Measurements from ENCODE around the gene SLC25A47.

SLC25A47 gene

DNA sequence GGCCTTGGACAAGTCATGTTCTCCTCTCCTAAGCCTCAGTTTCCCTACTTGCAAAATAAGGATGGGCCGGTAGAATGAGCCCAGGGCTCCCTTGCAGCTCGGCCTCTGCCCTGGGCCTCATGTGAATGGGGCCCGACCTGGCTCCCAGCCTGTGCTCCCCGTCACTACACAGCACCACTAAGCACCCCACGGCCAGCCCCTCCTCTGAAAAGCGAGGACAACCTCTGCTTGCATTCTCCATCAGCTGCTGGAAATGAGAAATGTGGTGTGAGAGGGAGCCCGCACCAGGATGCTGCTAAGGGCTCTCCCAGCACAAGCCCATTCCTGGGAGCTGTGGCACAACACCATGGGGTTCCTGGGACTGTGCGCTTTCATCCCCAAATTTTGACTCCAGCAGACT is 10.2 kb downstream of the SLC25A47 start:
- in situ Hi-C loops (cut with MboI; ENCODE audit: low pct_unique_long_range_greater_than_20kb, low sequenced_read_pairs, unreplicated experiment): no loop called here
- TF ChIP-seq, protein P1, sequence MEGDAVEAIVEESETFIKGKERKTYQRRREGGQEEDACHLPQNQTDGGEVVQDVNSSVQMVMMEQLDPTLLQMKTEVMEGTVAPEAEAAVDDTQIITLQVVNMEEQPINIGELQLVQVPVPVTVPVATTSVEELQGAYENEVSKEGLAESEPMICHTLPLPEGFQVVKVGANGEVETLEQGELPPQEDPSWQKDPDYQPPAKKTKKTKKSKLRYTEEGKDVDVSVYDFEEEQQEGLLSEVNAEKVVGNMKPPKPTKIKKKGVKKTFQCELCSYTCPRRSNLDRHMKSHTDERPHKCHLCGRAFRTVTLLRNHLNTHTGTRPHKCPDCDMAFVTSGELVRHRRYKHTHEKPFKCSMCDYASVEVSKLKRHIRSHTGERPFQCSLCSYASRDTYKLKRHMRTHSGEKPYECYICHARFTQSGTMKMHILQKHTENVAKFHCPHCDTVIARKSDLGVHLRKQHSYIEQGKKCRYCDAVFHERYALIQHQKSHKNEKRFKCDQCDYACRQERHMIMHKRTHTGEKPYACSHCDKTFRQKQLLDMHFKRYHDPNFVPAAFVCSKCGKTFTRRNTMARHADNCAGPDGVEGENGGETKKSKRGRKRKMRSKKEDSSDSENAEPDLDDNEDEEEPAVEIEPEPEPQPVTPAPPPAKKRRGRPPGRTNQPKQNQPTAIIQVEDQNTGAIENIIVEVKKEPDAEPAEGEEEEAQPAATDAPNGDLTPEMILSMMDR (IDR thresholded peaks at IDR 0.05; ENCODE audit: extremely low read depth, insufficient read depth, missing control alignments): no peak
- DNase-seq (ENCODE audit: low spot score): no peak

DNA sequence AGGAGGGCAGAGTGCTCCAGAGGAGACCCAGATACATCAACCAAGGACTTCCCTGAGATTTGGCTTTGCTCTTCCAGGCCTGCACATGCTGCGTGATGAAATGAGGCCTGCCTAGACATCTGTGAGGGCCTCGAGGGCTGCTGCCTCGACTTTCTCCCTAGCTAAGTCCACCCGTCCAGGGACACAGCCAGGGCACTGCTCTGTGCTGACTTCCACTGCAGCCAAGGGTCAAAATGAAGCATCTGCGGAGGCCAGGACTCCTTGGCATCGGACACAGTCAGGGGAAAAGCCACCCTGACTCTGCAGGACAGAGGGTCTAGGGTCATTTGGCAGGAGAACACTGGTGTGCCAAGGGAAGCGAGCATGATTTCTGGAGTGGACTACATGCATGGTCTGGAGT is 10.7 kb downstream of the SLC25A47 start:
- no peak for DNase-seq (ENCODE audit: low spot score)
- TF ChIP-seq, protein P1 (IDR thresholded peaks at IDR 0.05; ENCODE audit: extremely low read depth, insufficient read depth, missing control alignments): no peak
- in situ Hi-C loops (cut with MboI; ENCODE audit: low pct_unique_long_range_greater_than_20kb, low sequenced_read_pairs, unreplicated experiment): no loop called here

DNA sequence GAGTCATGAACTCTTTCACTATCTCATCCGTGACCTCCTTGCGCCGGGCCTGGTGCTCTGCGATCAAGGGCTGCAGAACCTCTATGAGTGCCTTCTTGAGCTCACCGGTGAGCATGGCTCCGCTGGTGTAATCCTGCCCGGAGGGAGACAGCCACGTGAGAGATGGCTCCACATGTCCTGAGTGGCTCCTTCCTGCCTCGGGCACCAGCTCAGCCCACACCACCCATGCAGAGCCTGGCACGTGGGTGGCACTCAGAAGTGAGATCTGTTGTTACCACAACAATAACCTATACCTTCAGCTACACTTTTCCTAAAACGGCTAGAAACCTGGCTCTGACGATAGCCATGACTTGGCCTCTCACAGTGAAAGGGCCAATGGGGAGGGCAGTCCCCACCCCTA is 11.8 kb downstream of the SLC25A47 start:
- in situ Hi-C loops (cut with MboI; ENCODE audit: low pct_unique_long_range_greater_than_20kb, low sequenced_read_pairs, unreplicated experiment): no loop called here
- no peak for DNase-seq (ENCODE audit: low spot score)
- TF ChIP-seq, protein P1 (IDR thresholded peaks at IDR 0.05; ENCODE audit: extremely low read depth, insufficient read depth, missing control alignments): no peak

DNA sequence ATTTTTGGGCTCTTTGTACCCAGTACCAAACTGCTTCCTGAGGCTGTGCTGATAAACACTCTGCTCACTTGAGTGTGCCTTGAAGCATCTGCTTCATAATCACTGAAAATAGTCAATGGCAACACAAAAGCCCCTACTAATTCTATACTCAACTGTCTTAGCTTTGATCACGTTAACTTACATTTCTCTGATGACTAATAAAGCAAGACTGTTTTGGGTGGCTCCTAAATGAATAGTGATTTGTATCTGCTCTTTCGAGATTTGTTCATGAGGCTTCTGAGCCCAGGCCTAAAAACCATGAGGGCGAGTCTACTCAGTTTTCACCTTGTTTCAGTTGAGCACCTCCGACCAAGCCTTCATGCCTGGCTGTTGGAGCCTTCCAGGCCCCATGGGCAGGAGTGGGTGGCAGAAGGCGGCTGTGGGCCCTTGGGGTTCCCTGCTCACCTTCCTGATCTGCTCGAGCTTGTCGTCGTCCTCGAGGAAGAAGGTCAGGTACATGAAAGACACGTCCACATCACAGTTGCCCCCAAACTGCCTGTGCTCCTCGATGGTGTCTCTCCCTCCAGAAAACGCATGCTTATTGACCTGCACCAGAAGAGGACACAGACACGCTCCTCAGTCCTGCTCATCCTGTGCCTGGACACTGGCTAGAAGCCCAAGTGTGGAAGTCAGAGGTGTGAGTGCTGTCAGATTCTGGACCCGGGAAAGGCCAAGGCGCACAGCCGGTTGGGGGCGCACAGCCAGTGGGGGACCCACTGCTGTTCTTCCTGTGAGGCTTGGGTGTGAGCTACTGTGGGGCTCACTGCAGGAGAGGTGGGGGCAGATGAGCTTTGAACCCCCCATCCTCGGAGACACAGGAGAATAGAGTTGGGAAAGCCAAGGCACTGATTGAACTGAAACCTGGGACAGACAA is 13.7 kb downstream of the SLC25A47 start:
- peak; percentile 76 for DNase-seq (ENCODE audit: low spot score)
- TF ChIP-seq, protein P1 (IDR thresholded peaks at IDR 0.05; ENCODE audit: extremely low read depth, insufficient read depth, missing control alignments): no peak
- in situ Hi-C loops (cut with MboI; ENCODE audit: low pct_unique_long_range_greater_than_20kb, low sequenced_read_pairs, unreplicated experiment): no loop called here

DNA sequence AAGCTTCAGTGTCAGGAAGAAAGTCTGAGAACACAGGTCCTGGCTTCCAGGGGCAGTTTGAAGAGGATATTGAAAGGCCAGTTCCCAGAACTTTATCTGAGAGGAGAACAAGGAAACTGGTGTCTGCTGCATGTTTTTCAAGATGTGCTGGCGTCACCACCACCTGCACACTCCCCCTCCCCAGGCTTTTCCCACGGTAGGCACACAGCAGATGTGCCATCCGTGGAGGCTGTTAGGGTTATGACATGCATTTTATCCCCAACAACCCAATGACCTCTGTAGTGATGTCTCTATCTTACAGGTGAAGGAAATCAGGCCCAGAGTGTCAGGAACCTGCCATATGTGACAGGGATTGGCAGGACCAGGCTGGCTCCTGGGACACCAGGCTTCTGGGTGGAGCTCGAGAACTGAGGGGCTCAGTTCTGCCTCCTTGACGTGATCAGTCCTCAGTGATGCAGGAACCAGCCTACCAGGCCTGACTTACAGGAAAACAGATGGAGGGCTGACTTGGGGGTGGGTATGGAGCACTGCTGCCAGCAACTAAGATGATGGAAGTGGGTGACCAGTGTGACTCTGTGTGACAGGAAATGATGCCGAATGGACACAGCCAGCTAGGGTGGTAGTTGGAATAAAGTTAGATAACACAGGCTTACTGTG is 16.8 kb downstream of the SLC25A47 start:
- DNase-seq (ENCODE audit: low spot score): no peak
- in situ Hi-C loops (cut with MboI; ENCODE audit: low pct_unique_long_range_greater_than_20kb, low sequenced_read_pairs, unreplicated experiment): no loop called here

DNA sequence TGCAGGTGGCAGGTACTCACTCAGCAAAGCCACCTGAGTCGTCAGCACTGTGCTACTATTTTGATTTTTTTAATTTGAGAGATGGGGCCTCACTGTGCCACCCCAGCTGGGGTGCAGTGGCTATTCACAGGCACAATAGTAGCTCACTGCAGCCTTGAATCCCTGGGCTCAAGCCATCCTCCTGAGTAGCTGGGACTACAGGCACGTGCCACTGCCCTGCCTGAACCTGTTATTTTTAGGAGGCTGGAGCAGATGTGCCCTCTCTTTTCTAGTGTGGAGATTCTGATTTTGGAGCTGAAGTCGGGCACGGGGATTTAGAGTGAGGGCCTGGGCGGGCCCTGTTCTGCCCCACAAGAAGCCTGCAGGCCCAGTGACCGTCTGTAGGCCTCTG is 17.3 kb downstream of the SLC25A47 start:
- TF ChIP-seq, protein P1 (IDR thresholded peaks at IDR 0.05; ENCODE audit: extremely low read depth, insufficient read depth, missing control alignments): no peak
- peak; percentile 19 for DNase-seq (ENCODE audit: low spot score)
- in situ Hi-C loops (cut with MboI; ENCODE audit: low pct_unique_long_range_greater_than_20kb, low sequenced_read_pairs, unreplicated experiment): no loop called here

More for the DNA sequence above, 16.8 kb downstream of the SLC25A47 start:
- TF ChIP-seq, protein P1 (IDR thresholded peaks at IDR 0.05; ENCODE audit: extremely low read depth, insufficient read depth, missing control alignments): no peak
